Endothelial cell of umbilical vein (primary cell): ENCODE data around the gene LRRC47. TPM values are rescaled to one million over a fixed set of nuclear protein-coding genes. Genes with fewer than 3 reads are reported as not detected.

Experiments
- BruUV-seq: library from RNA; stranded (reverse); fragments of 400-500 nt; replicated peaks from 2 replicates; lab custom pipeline; 2021; lab: Mats Ljungman, UMichigan
- CTCF ChIA-PET: fragments of 300-600, 350-600 bp; sonication (Branson Sonifier 250); formaldehyde crosslinking; loops from one replicate; lab custom pipeline; 2021; ENCODE audit warnings: antibody characterized with exemption, inconsistent platforms; lab: Charles Lee
- POLR2A ChIA-PET: fragments of 300-600, 350-600 bp; sonication (Branson Sonifier 250); formaldehyde crosslinking; loops from one replicate; lab custom pipeline; 2021; ENCODE audit warnings: antibody characterized with exemption, inconsistent platforms; lab: Charles Lee
- DNase-seq: peaks from one replicate; pipeline ENCODE4 v3.0.0-alpha.2; 2011; ENCODE audit warnings: low read depth, low spot score
- FAIRE-seq: peaks from 2 replicates; lab custom pipeline; 2011; peaks lifted over from hg19 to GRCh38; lab: Jason Lieb, UNC
- H2AFZ ChIP-seq: 2 replicates; pipeline ENCODE4 v1.6.0; 2012; ENCODE audit warnings: low read depth, low read length, control low read depth, inconsistent platforms
- H3K27ac ChIP-seq: 2 replicates; pipeline ENCODE4 v1.5.1; 2011; ENCODE audit warnings: low read depth, mild to moderate bottlenecking, control low read depth, low read length, moderate library complexity; ENCODE audit not compliant: insufficient read depth
- H3K27me3 ChIP-seq, 2 experiments: 2 replicates each; pipeline versions ENCODE4 v1.6.0 to v1.6.1; 2011; ENCODE audit warnings: low read length in 2 of 2, mixed read lengths in 1 of 2; ENCODE audit not compliant: control insufficient read depth in 2 of 2, insufficient read depth in 2 of 2
- H3K36me3 ChIP-seq, 2 experiments: 2 replicates in 1 of 2; 3 replicates in 1 of 2; pipeline ENCODE4 v1.5.1; 2011; ENCODE audit warnings: low read length in 2 of 2, mild to moderate bottlenecking in 1 of 2, moderate library complexity in 1 of 2; ENCODE audit not compliant: control insufficient read depth in 2 of 2, insufficient read depth in 2 of 2; ENCODE audit errors: extremely low read depth in 1 of 2
- H3K4me1 ChIP-seq: 3 replicates; pipeline ENCODE4 v1.5.1; 2011; ENCODE audit warnings: mild to moderate bottlenecking, low read length; ENCODE audit not compliant: control insufficient read depth, insufficient read depth; ENCODE audit errors: extremely low read depth
- H3K4me2 ChIP-seq: 2 replicates; pipeline ENCODE4 v1.6.1; 2011; ENCODE audit warnings: low read length, control low read depth, mixed read lengths; ENCODE audit not compliant: insufficient read depth
- H3K4me3 ChIP-seq, 3 experiments: fragments of 200-600 bp in 1 of 3; sonication (generic), shearing (Covaris generic) in 1 of 3; replicated peaks in 1 of 3; 2 replicates each; pipeline ENCODE4 v1.5.1; 2011 to 2016; ENCODE audit warnings: control low read depth in 3 of 3, low read length in 3 of 3, mild to moderate bottlenecking in 2 of 3, inconsistent platforms in 1 of 3, low read depth in 1 of 3, moderate library complexity in 1 of 3; ENCODE audit not compliant: insufficient read depth in 1 of 3
- H3K79me2 ChIP-seq: 2 replicates; pipeline ENCODE4 v1.6.0; 2012; ENCODE audit warnings: low read length, inconsistent platforms; ENCODE audit not compliant: control insufficient read depth, insufficient read depth
- H3K9ac ChIP-seq: replicated peaks from 2 replicates; pipeline ENCODE3; 2011; ENCODE audit warnings: low read length, control low read depth; ENCODE audit not compliant: insufficient read depth; ENCODE audit errors: extremely low read depth
- H3K9me1 ChIP-seq: replicated peaks from 3 replicates; pipeline ENCODE4 v1.6.0; 2011; ENCODE audit warnings: mild to moderate bottlenecking, low read length; ENCODE audit not compliant: control insufficient read depth, insufficient read depth; ENCODE audit errors: extremely low read depth
- H3K9me3 ChIP-seq: replicated peaks from 2 replicates; pipeline ENCODE4 v1.5.1; 2012; ENCODE audit warnings: low read length, inconsistent platforms; ENCODE audit not compliant: control insufficient read depth, insufficient read depth
- H4K20me1 ChIP-seq: replicated peaks from 2 replicates; pipeline ENCODE3; 2011; ENCODE audit warnings: mild to moderate bottlenecking, low read length; ENCODE audit not compliant: control insufficient read depth, insufficient read depth; ENCODE audit errors: extremely low read depth
- EZH2 ChIP-seq: IDR thresholded peaks from 2 replicates; pipeline ENCODE4 v1.6.1; 2012; ENCODE audit warnings: borderline replicate concordance, low read depth, mild to moderate bottlenecking, moderate library complexity, low read length, inconsistent platforms; ENCODE audit not compliant: severe bottlenecking
- FOS ChIP-seq: IDR thresholded peaks from 2 replicates; pipeline ENCODE4 v1.6.1; 2011; ENCODE audit warnings: mild to moderate bottlenecking, low read length, moderate library complexity, borderline replicate concordance; ENCODE audit not compliant: insufficient read depth
- GATA2 ChIP-seq: IDR thresholded peaks from 2 replicates; pipeline ENCODE4 v1.7.0; 2011; ENCODE audit warnings: low read depth, mild to moderate bottlenecking, moderate library complexity, mixed read lengths, low read length; ENCODE audit not compliant: insufficient read length, insufficient read depth
- JUN ChIP-seq: IDR thresholded peaks from 2 replicates; pipeline ENCODE4 v1.6.1; 2011; ENCODE audit warnings: borderline replicate concordance, low read depth; ENCODE audit not compliant: insufficient read length, insufficient read depth
- MAX ChIP-seq: IDR thresholded peaks from 2 replicates; pipeline ENCODE4 v1.6.1; 2011; ENCODE audit not compliant: insufficient read depth, insufficient read length
- MYC ChIP-seq: IDR thresholded peaks from one replicate; pipeline ENCODE4 v1.6.1; 2011; ENCODE audit warnings: mild to moderate bottlenecking, low read depth, low read length
- POLR2A ChIP-seq: IDR thresholded peaks from 2 replicates; pipeline ENCODE4 v1.6.1; 2012; ENCODE audit warnings: low read depth, mild to moderate bottlenecking, control low read depth, low read length
- POLR2AphosphoS5 ChIP-seq: IDR thresholded peaks from 2 replicates; pipeline ENCODE4 v1.6.1; 2012; ENCODE audit warnings: low read depth, mild to moderate bottlenecking, control low read depth, low read length, moderate library complexity; ENCODE audit not compliant: insufficient read depth
- dilution Hi-C: fragments of 300-500 bp; cut with MboI; formaldehyde crosslinking; loops from one replicate; pipeline ENCODE4 v1.15.0; 2019; ENCODE audit warnings: low sequenced_read_pairs; ENCODE audit not compliant: extremely low pct_ligation_motif_present
- intact Hi-C: fragments of 100-400 bp; cut with micrococcal nuclease; formaldehyde crosslinking; loops from one replicate; pipeline ENCODE4 v1.10.0; 2022
- polyA plus RNA-seq, 4 experiments: library from polyadenylated mRNA; depleted of rRNA in 3 of 4; stranded (reverse) in 3 of 4; unstranded in 1 of 4; fragments of >200 nt; gene quantifications; 2 replicates each; pipeline versions ENCODE4 v1.2.1 to v1.2.3, GENCODE V29; 2011 to 2012; ENCODE audit warnings: missing spikeins in 1 of 4
- total RNA-seq: library from RNA; stranded (reverse); gene quantifications from 2 replicates; pipeline ENCODE4 v1.2.3, GENCODE V29; 2021
- TF ChIP-seq, protein P1 (sequence below), 2 donors: IDR thresholded peaks; 1 replicate in 1 of 2; 2 replicates in 1 of 2; pipeline ENCODE4 v1.5.1; 2011; ENCODE audit warnings: low read length in 2 of 2, mild to moderate bottlenecking in 2 of 2, moderate library complexity in 2 of 2, control low read depth in 1 of 2, inconsistent platforms in 1 of 2, low read depth in 1 of 2; ENCODE audit not compliant: insufficient read depth in 1 of 2; ENCODE audit errors: extremely low read depth in 1 of 2

The LRRC47 gene
- total and polyA plus RNA-seq, 2 donors (not counting 3 experiments of a cell fraction or from before 2014, with no cell fraction given) = 23.7 to 42.5 TPM

DNA sequence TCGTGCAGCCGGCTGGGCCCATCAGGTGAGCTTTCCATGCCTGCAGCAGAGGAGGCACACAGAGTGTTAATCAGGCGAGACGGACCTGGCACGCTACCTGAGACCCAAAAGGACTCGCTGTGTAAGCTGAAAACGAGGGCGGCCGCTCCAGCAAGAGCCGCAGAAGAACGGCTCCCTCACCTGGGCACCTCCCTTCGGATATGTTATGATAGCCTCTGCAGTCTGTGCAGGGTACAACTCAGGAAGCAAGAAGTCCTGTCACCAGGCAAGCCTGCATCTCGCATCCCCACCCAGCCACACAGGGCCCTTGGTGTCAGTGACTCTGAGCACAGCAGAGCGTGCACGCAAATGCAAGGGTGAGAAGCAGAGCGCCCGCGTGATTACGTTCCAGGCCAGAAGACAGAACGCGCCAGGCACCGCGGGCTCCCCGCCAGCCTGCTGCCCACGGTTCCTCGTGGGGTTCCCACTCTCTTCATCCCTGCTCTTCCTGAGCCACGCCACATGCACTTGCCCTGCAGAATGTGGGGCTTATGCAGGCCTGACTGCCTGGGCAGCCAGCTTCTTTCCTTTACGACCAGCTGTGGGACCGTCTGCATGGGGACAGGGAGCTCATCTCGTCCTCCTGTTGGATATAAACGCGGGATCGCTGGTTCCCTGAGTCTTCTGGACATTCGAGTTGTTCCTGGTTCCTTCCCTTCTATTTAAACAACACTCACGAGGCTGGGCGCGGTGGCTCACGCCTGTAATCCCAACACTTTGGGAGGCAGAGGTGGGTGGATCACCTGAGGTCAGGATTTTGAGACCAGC lies 20.2 kb upstream of the LRRC47 start:
- DNase-seq (no peak), FAIRE-seq (no peak)
- Histone ChIP-seq H3K36me3 (peaks cover 0 to 3% of the 10 kb centered on the region in 2 experiments), H3K79me2 (no peaks in the 10 kb centered on the region), H2AFZ (no peak overlapping the region), H3K9me1 (no peaks in the 10 kb centered on the region), H3K4me3 (no peak overlapping the region), H3K27ac (no peak overlapping the region), H3K4me2 (no peak overlapping the region), H3K9me3 (no peaks in the 10 kb centered on the region), H3K27me3 (no peaks in the 10 kb centered on the region), H4K20me1 (no peaks in the 10 kb centered on the region), H3K9ac (no peak overlapping the region), H3K4me1 (no peaks in the 10 kb centered on the region)
- ChIA-PET POLR2A (no interaction called here), CTCF (no interaction called here)
- BruUV-seq = no TSS peak
- intact Hi-C loops = no loop called here
- TF ChIP-seq EZH2 (no peak), FOS (no peak), MYC (no peak), MAX (no peak), POLR2A (no peak), POLR2AphosphoS5 (no peak), GATA2 (no peak), JUN (no peak)
- TF ChIP-seq, protein P1, sequence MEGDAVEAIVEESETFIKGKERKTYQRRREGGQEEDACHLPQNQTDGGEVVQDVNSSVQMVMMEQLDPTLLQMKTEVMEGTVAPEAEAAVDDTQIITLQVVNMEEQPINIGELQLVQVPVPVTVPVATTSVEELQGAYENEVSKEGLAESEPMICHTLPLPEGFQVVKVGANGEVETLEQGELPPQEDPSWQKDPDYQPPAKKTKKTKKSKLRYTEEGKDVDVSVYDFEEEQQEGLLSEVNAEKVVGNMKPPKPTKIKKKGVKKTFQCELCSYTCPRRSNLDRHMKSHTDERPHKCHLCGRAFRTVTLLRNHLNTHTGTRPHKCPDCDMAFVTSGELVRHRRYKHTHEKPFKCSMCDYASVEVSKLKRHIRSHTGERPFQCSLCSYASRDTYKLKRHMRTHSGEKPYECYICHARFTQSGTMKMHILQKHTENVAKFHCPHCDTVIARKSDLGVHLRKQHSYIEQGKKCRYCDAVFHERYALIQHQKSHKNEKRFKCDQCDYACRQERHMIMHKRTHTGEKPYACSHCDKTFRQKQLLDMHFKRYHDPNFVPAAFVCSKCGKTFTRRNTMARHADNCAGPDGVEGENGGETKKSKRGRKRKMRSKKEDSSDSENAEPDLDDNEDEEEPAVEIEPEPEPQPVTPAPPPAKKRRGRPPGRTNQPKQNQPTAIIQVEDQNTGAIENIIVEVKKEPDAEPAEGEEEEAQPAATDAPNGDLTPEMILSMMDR (IDR thresholded peaks at IDR 0.05; ENCODE audit: extremely low read depth in 1 of 2, insufficient read depth in 1 of 2, low read depth in 1 of 2, low read length in 2 of 2) = no peak
- dilution Hi-C loops = no loop called here
